Mesendoderm (in vitro differentiated cells): ENCODE data around the gene PGC.
A peak's percentile ranks its signal among the peaks of the same experiment; 100 is the strongest.
"Not testable (repeated sequence)": the region's sequence is repeated elsewhere in the genome, so short reads cannot be mapped to it uniquely, and the experiment has no call there.

Experiments
- DNase-seq: peaks from one replicate; pipeline ENCODE4 v3.0.0; 2013
- H2AK5ac ChIP-seq: 2 replicates; pipeline ENCODE4 v1.6.1; 2013; ENCODE audit warnings: low read length, inconsistent platforms
- H2BK120ac ChIP-seq: 2 replicates; pipeline ENCODE4 v1.6.1; 2013; ENCODE audit warnings: low read depth, mild to moderate bottlenecking, low read length, moderate library complexity, mixed read lengths
- H2BK15ac ChIP-seq: replicated peaks from 2 replicates; pipeline ENCODE4 v1.6.1; 2013; ENCODE audit warnings: low read depth, mild to moderate bottlenecking, moderate library complexity
- H2BK5ac ChIP-seq: 2 replicates; pipeline ENCODE4 v1.6.1; 2013; ENCODE audit warnings: low read length, inconsistent platforms
- H3K18ac ChIP-seq: 2 replicates; pipeline ENCODE4 v1.6.1; 2013; ENCODE audit warnings: mild to moderate bottlenecking, low read length, mixed read lengths
- H3K23ac ChIP-seq: one replicate; pipeline ENCODE4 v1.6.1; 2013; ENCODE audit warnings: low read length
- H3K27ac ChIP-seq: 2 replicates; pipeline ENCODE4 v1.5.1; 2013; ENCODE audit warnings: low read depth, mild to moderate bottlenecking, inconsistent platforms, low read length, moderate library complexity
- H3K27me3 ChIP-seq: 2 replicates; pipeline ENCODE4 v1.6.1; 2013; ENCODE audit warnings: low read length, control low read depth, mild to moderate bottlenecking, inconsistent platforms; ENCODE audit not compliant: insufficient read depth, poor library complexity
- H3K36me3 ChIP-seq: 2 replicates; pipeline ENCODE4 v1.6.1; 2013; ENCODE audit warnings: low read length, inconsistent platforms; ENCODE audit not compliant: control insufficient read depth, insufficient read depth
- H3K4ac ChIP-seq: one replicate; pipeline ENCODE4 v1.6.1; 2013; ENCODE audit warnings: low read depth, mild to moderate bottlenecking, low read length, moderate library complexity
- H3K4me1 ChIP-seq: 2 replicates; pipeline ENCODE4 v1.6.1; 2013; ENCODE audit warnings: low read depth, low read length, inconsistent platforms; ENCODE audit not compliant: control insufficient read depth
- H3K4me2 ChIP-seq: 2 replicates; pipeline ENCODE4 v1.6.1; 2013; ENCODE audit warnings: low read length
- H3K4me3 ChIP-seq: 2 replicates; pipeline ENCODE4 v1.5.1; 2013; ENCODE audit warnings: mild to moderate bottlenecking, low read length
- H3K56ac ChIP-seq: one replicate; pipeline ENCODE4 v1.6.1; 2013; ENCODE audit warnings: low read length
- H3K79me1 ChIP-seq: 2 replicates; pipeline ENCODE4 v1.6.1; 2013; ENCODE audit warnings: low read length, inconsistent platforms
- H3K79me2 ChIP-seq: 2 replicates; pipeline ENCODE4 v1.6.1; 2013; ENCODE audit warnings: mild to moderate bottlenecking, low read length; ENCODE audit not compliant: control insufficient read depth, insufficient read depth
- H3K9ac ChIP-seq: 2 replicates; pipeline ENCODE4 v1.6.1; 2013; ENCODE audit warnings: low read length, inconsistent platforms
- H4K5ac ChIP-seq: one replicate; pipeline ENCODE4 v1.6.1; 2013; ENCODE audit warnings: low read length
- H4K8ac ChIP-seq: one replicate; pipeline ENCODE4 v1.6.1; 2013; ENCODE audit warnings: low read depth, mild to moderate bottlenecking, control low read depth, low read length, moderate library complexity
- WGBS: extraction: QIAGEN DNeasy Blood & Tissue Kit; methylation state at CpG from one replicate; pipeline ENCODE4 v1.1.7; 2013; ENCODE audit warnings: low lambda C conversion rate, missing lambda C conversion rate; ENCODE audit not compliant: insufficient coverage; ENCODE audit errors: extremely low coverage; 5-methylcytosine and 5-hydroxymethylcytosine counted together

Gene PGC

GRCh38 chr6:41770381-41771057 lies 23.3 kb upstream of the PGC start:
- Histone ChIP-seq H3K56ac (no peak overlapping the region), H3K9ac (no peak overlapping the region), H3K18ac (no peak overlapping the region), H2BK5ac (no peak overlapping the region), H3K27me3 (no peaks in the 10 kb centered on the region), H3K79me1 (no peaks in the 10 kb centered on the region), H3K4ac (no peak overlapping the region), H3K27ac (no peak overlapping the region), H2AK5ac (no peak overlapping the region), H3K4me2 (no peak overlapping the region), H3K79me2 (no peaks in the 10 kb centered on the region), H3K36me3 (no peaks in the 10 kb centered on the region), H4K8ac (no peak overlapping the region), H2BK120ac (no peak overlapping the region), H3K4me3 (no peak overlapping the region), H4K5ac (no peak overlapping the region), H2BK15ac (no peak overlapping the region), H3K4me1 (no peaks in the 10 kb centered on the region), H3K23ac (no peak overlapping the region)
- no peak for DNase-seq
- no CpG with 5 or more reads among the region's 30 CpGs for WGBS

- no peak for DNase-seq
- H3K27me3 ChIP-seq, result no peaks in the 10 kb centered on the region
- no peak overlapping the region for H2BK5ac ChIP-seq
- no peak overlapping the region for H3K56ac ChIP-seq
- H3K4me1 ChIP-seq, result no peaks in the 10 kb centered on the region
- no peak overlapping the region for H2BK15ac ChIP-seq
- H2AK5ac ChIP-seq, result no peak overlapping the region
- no peak overlapping the region for H3K23ac ChIP-seq
- H3K36me3 ChIP-seq, result no peaks in the 10 kb centered on the region
- H4K5ac ChIP-seq, result no peak overlapping the region
- H4K8ac ChIP-seq, result no peak overlapping the region
- no peak overlapping the region for H3K4me3 ChIP-seq
- no CpG with 5 or more reads among the region's 8 CpGs for WGBS
- no peak overlapping the region for H3K4ac ChIP-seq
- no peak overlapping the region for H2BK120ac ChIP-seq
- H3K4me2 ChIP-seq, result no peak overlapping the region
- H3K27ac ChIP-seq, result no peak overlapping the region
- H3K79me2 ChIP-seq, result no peaks in the 10 kb centered on the region
- H3K79me1 ChIP-seq, result no peaks in the 10 kb centered on the region
- H3K18ac ChIP-seq, result no peak overlapping the region
- H3K9ac ChIP-seq, result no peak overlapping the region
Observed at GRCh38 chr6:41769376-41769775, 22.2 kb upstream of the PGC start.

- no CpG with 5 or more reads among the region's 10 CpGs for WGBS
- Histone ChIP-seq H3K27ac (no peak overlapping the region), H4K5ac (no peak overlapping the region)
Observed at GRCh38 chr6:41768545-41769308, 21.5 kb upstream of the PGC start.

GRCh38 chr6:41767112-41767833 lies 20.1 kb upstream of the PGC start:
- no peak overlapping the region for H2BK120ac ChIP-seq
- no peak overlapping the region for H4K8ac ChIP-seq
- H3K4me1 ChIP-seq, result no peaks in the 10 kb centered on the region
- no peaks in the 10 kb centered on the region for H3K36me3 ChIP-seq
- no peak overlapping the region for H3K23ac ChIP-seq
- no peak overlapping the region for H3K9ac ChIP-seq
- H3K27ac ChIP-seq, result no peak overlapping the region
- no peak overlapping the region for H3K56ac ChIP-seq
- H2AK5ac ChIP-seq, result no peak overlapping the region
- no peak overlapping the region for H3K18ac ChIP-seq
- H3K27me3 ChIP-seq, result no peaks in the 10 kb centered on the region
- no peak overlapping the region for H2BK5ac ChIP-seq
- no CpG with 5 or more reads among the region's 12 CpGs for WGBS
- no peak overlapping the region for H3K4me3 ChIP-seq
- H3K4ac ChIP-seq, result no peak overlapping the region
- peak; percentile 76 for DNase-seq
- no peak overlapping the region for H4K5ac ChIP-seq
- no peaks in the 10 kb centered on the region for H3K79me2 ChIP-seq
- H3K4me2 ChIP-seq, result no peak overlapping the region
- no peaks in the 10 kb centered on the region for H3K79me1 ChIP-seq
- no peak overlapping the region for H2BK15ac ChIP-seq

More at GRCh38 chr6:41768545-41769308, 21.5 kb upstream of the PGC start:
- Histone ChIP-seq H3K27me3 (no peaks in the 10 kb centered on the region), H3K79me2 (no peaks in the 10 kb centered on the region), H3K4ac (no peak overlapping the region), H3K4me2 (no peak overlapping the region), H3K4me1 (no peaks in the 10 kb centered on the region), H3K18ac (no peak overlapping the region), H3K9ac (no peak overlapping the region), H2BK15ac (no peak overlapping the region), H3K79me1 (no peaks in the 10 kb centered on the region), H3K36me3 (no peaks in the 10 kb centered on the region), H2AK5ac (no peak overlapping the region), H2BK5ac (no peak overlapping the region), H2BK120ac (no peak overlapping the region), H3K56ac (no peak overlapping the region), H4K8ac (no peak overlapping the region), H3K4me3 (no peak overlapping the region), H3K23ac (no peak overlapping the region)
- DNase-seq, result peak; percentile 27

GRCh38 chr6:41766043-41766664 lies 19.0 kb upstream of the PGC start:
- not testable (repeated sequence) for H3K4ac ChIP-seq, H2BK5ac ChIP-seq, H2AK5ac ChIP-seq, H3K4me3 ChIP-seq, H2BK15ac ChIP-seq, H3K4me1 ChIP-seq, H3K18ac ChIP-seq, H3K27me3 ChIP-seq, H3K9ac ChIP-seq, H3K79me2 ChIP-seq, H3K79me1 ChIP-seq, H2BK120ac ChIP-seq, H3K4me2 ChIP-seq, H3K27ac ChIP-seq, H3K23ac ChIP-seq, H3K36me3 ChIP-seq, H4K8ac ChIP-seq, H3K56ac ChIP-seq, H4K5ac ChIP-seq, DNase-seq
- no CpG with 5 or more reads among the region's 4 CpGs for WGBS
